Choroid plexus epithelial cell (primary cell): ENCODE measurements around the gene MTF1.

ENCODE experiments used
- DNase-seq: peaks from one replicate; pipeline ENCODE4 v3.0.0-alpha.2; 2010; ENCODE audit warnings: low read depth
- H3K4me3 ChIP-seq: 2 replicates; pipeline ENCODE4 v1.5.1; 2011; ENCODE audit warnings: low read depth, mild to moderate bottlenecking, control low read depth, low read length, moderate library complexity
- TF ChIP-seq, protein P1 (sequence below): conservative IDR thresholded peaks from 2 replicates; pipeline ENCODE4 v1.5.1; 2011; ENCODE audit warnings: low read depth, mild to moderate bottlenecking, control low read depth, inconsistent platforms, low read length, moderate library complexity

Gene MTF1

GRCh38 chr1:37831109-37831508 lies 28.3 kb downstream of the MTF1 start:
- no peak overlapping the region for H3K4me3 ChIP-seq
- no peak for DNase-seq
- TF ChIP-seq, protein P1, sequence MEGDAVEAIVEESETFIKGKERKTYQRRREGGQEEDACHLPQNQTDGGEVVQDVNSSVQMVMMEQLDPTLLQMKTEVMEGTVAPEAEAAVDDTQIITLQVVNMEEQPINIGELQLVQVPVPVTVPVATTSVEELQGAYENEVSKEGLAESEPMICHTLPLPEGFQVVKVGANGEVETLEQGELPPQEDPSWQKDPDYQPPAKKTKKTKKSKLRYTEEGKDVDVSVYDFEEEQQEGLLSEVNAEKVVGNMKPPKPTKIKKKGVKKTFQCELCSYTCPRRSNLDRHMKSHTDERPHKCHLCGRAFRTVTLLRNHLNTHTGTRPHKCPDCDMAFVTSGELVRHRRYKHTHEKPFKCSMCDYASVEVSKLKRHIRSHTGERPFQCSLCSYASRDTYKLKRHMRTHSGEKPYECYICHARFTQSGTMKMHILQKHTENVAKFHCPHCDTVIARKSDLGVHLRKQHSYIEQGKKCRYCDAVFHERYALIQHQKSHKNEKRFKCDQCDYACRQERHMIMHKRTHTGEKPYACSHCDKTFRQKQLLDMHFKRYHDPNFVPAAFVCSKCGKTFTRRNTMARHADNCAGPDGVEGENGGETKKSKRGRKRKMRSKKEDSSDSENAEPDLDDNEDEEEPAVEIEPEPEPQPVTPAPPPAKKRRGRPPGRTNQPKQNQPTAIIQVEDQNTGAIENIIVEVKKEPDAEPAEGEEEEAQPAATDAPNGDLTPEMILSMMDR, result no peak

GRCh38 chr1:37828410-37829074 lies 30.9 kb downstream of the MTF1 start:
- H3K4me3 ChIP-seq, result no peak overlapping the region
- TF ChIP-seq, protein P1, result no peak
- no peak for DNase-seq

DNA sequence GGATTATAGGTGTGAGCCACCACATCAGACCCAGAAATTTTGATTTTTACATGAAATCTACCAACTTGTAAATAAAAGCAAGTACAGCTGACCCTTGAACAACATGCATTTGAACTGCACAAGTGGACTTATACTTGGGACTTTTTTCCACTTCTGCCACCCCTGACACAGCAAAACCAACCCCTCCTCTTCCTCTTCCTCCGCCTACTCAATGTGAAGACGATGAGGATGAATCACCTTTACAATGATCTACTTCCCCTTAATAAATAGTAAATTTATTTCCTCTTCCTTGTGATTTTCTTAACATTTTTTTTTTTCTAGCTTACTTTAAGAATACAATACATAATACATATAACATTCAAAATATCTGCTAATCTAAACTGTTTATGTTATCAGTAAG lies 33.9 kb downstream of the MTF1 start:
- H3K4me3 ChIP-seq, result no peak overlapping the region
- TF ChIP-seq, protein P1, result no peak
- no peak for DNase-seq

GRCh38 chr1:37824001-37824400 lies 35.4 kb downstream of the MTF1 start:
- DNase-seq, result no peak
- TF ChIP-seq, protein P1, result no peak
- H3K4me3 ChIP-seq, result no peak overlapping the region

- TF ChIP-seq, protein P1, result no peak
- peak; percentile 38 for DNase-seq
- H3K4me3 ChIP-seq, result no peak overlapping the region
Observed at GRCh38 chr1:37822906-37823815, 36.2 kb downstream of the MTF1 start.

DNA sequence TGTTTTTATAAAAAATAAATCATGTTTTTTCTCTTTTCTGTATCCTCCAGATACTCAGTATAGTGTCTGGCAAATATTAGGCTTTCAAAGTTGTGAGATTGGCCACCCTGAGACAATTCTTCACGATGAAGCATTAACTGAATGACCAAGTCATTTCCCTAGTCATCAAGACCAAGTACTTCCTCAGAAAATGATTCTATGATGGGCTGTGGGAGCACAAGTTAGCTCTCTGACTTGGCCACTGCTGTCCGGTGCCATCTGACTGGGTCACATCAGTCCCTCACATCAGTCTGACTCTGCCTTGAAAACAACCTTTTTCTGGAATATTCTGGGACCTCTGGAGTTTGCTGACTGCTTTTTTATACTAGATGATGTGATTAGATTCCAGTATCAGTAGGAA lies 37.9 kb downstream of the MTF1 start:
- TF ChIP-seq, protein P1, result no peak
- no peak for DNase-seq
- no peak overlapping the region for H3K4me3 ChIP-seq

GRCh38 chr1:37817481-37817880 lies 41.9 kb downstream of the MTF1 start:
- H3K4me3 ChIP-seq, result no peak overlapping the region
- TF ChIP-seq, protein P1, result no peak
- DNase-seq, result peak; percentile 80
